Fibroblast of peridontal ligament (primary cell): ENCODE measurements around the gene PLCB4.
"Not testable (repeated sequence)": the region's sequence is repeated elsewhere in the genome, so short reads cannot be mapped to it uniquely, and the experiment has no call there.

ENCODE experiments used
- DNase-seq: peaks from one replicate; pipeline ENCODE4 v3.0.0-alpha.2; 2010; ENCODE audit errors: extremely low read depth

PLCB4 gene

DNA sequence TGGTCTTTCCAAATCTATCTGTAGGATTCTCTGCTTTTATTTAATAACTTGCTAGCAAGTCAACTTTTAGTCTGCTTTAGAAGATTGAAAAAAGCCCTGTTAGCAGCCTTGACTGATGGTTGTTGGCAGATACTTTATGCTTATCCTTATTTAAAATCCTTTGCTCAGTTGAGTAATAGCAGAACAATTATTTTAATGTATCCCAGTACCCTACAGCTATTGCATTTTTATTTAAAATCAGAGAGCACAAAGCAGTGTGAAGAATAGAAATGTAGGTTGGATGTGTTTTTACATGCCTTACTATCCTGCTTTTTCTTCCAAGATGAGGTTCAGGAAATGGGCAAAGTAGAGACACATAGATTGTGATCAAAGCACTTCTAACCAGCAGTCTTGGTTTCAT is 298.4 kb downstream of the PLCB4 start:
- no peak for DNase-seq

GRCh38 chr20:9367746-9368145 is 298.9 kb downstream of the PLCB4 start:
- no peak for DNase-seq

GRCh38 chr20:9368893-9369292 is 300.0 kb downstream of the PLCB4 start:
- DNase-seq = no peak

GRCh38 chr20:9369557-9369956 is 300.7 kb downstream of the PLCB4 start:
- DNase-seq = no peak

DNA sequence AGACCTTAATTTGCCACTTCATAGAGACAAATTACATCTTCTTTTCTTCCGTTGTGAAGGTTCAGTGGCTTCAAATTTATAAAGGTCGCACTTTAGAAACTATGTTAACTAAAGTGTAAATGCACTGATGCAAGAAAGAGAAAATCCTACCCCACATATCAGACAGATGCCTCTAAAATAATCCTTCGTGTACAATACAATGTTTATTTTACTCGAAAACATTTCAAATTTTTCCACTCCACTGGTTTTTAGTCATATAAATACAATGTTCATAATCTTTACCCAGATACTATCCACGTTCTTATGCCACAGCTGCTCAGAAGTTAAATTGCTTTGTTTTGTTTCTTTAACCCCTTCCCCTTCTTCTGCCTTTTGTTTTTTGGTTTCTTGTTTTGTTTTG is 305.2 kb downstream of the PLCB4 start:
- DNase-seq = peak; percentile 88

- peak; percentile 69 for DNase-seq
These were observed 305.6 kb downstream of the PLCB4 start for GRCh38 chr20:9374480-9374879.

DNA sequence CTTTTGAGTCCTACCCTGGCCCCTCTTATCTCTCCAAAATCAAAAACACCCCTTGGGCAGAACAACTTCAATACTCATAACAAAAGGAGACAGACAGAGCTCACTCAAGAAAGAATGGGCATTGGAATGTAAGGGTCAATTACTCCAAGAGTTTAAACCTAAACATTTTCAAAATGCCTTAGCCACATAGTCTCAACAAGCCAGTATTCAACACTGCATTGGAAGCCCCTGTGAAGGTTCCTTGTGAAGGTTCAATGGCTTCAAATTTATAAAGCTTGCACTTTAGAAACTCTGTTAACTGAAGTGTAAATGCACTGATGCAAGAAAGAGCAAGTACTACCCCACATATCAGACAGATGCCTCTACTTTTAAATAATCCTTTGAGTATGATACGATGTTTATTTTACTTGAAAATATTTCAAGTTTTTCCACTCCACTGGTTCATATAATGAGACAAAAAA is 306.4 kb downstream of the PLCB4 start:
- DNase-seq = peak; percentile 86

DNA sequence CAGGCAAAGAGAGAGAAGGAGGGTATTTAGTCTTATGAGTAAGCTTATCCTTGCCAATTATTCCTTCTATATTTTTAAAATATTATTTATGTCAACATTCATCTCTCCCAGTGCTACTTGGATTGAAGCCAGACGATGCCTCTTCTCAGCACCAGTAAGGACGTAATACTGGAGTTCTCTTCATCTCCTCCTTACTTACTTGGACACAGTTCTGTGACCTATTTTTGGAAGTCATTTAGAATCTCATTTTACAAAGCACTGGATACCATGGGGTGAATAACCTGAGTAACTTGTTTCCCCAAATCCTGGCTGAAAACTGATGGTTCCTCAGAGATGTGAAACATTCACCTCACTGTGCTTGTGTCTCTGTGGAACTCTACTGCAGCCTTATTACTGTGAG is 308.1 kb downstream of the PLCB4 start:
- no peak for DNase-seq

GRCh38 chr20:9385345-9386310 is 316.7 kb downstream of the PLCB4 start:
- not testable (repeated sequence) for DNase-seq

DNA sequence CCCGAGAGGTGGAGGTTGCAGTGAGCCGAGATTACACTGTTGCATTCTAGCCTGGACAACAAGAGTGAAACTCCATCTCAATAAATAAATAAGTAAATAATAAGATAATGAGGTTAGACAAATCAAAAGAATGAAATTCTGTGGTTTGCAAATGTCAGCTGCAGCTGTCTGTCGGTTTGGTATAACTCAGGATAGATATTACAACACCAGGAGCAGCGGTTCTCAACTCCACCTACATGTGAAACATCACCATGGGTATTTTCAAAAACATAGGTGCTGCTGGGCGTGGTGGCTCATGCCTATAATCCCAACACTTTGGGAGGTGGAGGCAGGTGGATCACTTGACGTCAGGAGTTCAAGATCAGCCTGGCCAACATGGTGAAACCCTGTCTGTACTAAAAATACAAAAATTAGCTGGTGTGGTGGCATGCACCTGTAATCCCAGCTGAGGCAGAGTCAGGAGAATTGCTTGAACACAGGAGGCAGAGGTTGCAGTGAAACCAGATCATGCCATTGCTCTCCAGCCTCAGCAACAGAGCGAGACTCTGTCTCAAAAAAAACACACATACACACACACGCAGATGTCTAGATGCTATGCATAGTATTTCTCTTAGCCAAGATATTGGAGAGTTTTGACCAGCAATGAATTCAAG is 319.4 kb downstream of the PLCB4 start:
- no peak for DNase-seq

GRCh38 chr20:9388813-9389161 is 319.9 kb downstream of the PLCB4 start:
- no peak for DNase-seq

DNA sequence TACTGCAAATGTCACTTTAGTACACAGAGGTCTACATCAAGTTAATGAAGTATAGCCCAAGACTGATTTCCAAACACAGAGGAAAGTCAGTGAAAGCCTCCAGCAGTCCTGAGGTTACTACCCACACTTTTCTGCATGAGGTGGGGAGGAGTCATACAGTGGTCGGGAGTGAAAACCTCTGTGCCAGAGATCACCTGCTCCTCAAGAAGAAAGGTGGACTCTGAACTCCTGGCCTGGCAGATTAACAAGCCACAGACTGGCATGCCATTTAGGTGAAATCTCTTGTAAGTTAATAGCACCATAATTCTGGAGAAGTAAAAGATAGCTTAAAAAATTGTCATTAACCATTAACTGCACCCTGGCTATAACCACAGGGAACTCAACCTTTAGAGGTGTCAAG is 320.5 kb downstream of the PLCB4 start:
- no peak for DNase-seq

DNA sequence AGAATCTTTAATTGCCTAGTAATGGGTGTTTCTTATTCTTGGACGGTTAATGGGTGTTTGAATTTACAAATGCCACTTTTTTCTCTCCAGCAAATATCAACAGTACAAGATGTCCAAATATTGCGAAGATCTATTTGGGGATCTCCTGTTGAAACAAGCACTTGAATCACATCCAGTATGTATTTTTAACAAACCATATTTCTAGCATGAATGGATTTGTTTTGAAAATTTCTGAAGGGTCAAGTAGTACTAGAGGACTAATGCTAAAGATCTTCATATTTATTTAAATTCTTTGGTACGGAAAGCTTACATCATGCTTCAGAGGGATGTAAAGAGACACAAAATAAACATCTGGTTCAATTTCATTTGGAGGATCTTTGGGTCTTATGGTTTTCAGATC is 321.6 kb downstream of the PLCB4 start:
- no peak for DNase-seq

DNA sequence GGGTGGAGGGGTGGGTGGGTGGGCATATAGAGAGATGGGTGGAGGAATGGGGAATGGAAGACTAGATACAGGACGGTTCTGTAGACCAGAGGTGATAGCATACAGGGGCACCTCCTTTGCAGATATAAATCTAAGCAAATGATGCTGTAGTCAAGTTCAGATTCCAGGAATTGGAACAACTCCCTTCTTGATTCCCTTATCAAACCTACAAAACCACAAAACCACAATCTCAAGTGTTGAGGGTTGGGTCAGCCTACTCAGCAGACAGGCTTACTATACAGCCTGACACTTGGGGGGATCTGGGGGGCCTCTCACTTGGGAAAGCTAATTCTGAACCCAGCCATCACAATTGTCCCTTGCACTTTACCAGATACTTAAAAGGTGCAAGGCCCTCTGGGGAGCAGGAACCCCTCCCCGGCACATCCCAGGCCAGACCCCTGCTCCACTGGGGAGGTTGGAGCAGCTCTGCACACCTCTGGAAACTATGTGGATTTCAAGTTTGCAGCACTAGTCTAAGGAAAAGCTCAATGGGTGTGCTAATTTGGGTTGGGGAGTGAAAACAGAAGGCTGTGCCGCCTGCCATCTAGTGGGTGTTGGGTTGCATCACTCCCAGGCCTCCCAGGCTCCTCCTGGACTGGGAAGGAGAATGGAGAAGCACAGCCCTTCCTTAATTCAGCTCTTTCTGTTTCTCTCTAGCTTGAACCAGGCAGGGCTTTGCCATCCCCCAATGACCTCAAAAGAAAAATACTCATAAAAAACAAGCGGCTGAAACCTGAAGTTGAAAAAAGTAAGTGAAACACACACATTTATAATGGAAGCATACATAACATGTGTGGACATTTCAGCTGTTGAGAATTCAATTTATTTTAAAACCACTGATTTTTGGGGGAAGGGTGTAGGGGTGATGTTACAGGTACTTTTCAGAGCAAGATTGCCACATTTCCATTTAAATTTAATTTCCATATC is 324.3 kb downstream of the PLCB4 start:
- peak; percentile 87 for DNase-seq

DNA sequence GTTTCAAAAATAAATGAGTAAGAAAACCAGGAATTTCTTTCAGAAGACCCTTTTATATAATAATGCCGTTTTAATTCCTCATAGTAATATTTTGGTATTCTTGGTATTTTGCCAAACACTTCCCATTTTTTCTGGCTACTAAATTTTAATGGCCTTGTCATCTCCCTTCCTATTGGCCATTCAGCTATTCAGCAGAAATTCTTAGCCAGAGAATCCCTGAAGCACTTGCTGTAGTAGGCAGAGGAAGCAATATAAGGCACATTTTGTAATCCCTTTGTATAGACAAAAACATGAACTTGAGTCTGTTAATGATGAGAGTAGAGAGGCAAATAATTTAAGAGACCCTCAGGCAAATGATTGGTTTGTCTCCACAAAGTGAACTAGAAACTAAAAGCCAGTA is 327.1 kb downstream of the PLCB4 start:
- no peak for DNase-seq

GRCh38 chr20:9397928-9398327 is 329.0 kb downstream of the PLCB4 start:
- no peak for DNase-seq

- no peak for DNase-seq
These were observed 330.0 kb downstream of the PLCB4 start for GRCh38 chr20:9398882-9399281.

DNA sequence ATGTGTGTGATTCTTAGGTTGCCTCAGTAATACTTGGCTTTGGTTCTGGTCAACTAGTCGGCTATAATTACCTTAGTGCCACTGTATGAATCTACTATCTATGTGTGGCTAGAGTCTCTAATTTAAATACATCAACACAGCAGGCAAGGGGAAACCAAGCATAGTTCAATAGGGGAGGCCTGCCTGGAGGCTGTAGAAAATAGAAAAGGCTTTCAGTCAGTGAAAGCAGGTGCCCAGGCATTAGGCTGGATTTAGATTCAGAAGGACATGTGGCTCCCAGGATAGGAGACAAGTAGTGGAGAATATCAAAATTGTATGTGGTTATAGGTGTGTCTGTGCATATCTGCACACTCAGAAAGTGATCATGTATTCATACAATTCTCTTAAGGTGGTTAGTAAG is 330.4 kb downstream of the PLCB4 start:
- no peak for DNase-seq

GRCh38 chr20:9400171-9401025 is 331.5 kb downstream of the PLCB4 start:
- no peak for DNase-seq

GRCh38 chr20:9401371-9401770 is 332.5 kb downstream of the PLCB4 start:
- no peak for DNase-seq

DNA sequence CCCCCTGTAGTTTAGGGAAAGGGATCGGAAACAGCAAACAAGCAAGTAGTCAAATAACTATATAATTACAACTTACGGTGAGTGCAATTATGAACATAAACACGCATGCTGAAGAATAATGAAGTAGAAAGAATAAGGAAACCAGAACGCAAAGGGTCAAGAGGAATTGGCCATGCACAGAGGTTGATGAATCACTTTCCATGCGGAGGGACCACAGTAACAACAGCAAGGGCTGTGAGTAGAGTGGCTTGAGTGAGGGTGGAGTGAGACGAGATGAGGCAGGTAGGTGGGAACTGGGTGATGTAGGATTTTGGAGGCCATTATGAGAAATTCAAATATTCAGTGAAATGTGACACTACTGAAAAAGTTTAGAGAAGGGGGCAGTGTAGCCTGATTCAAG is 333.3 kb downstream of the PLCB4 start:
- DNase-seq = no peak
